ENCODE data around the gene PGK1. TPM values are rescaled to one million over a fixed set of nuclear protein-coding genes. Genes with fewer than 3 reads are reported as not detected.
"Not testable (repeated sequence)": the region's sequence is repeated elsewhere in the genome, so short reads cannot be mapped to it uniquely, and the experiment has no call there.

Gene PGK1
- total and polyA plus RNA-seq, 7 donors: 92.8 to 277 (median 101) TPM

DNA sequence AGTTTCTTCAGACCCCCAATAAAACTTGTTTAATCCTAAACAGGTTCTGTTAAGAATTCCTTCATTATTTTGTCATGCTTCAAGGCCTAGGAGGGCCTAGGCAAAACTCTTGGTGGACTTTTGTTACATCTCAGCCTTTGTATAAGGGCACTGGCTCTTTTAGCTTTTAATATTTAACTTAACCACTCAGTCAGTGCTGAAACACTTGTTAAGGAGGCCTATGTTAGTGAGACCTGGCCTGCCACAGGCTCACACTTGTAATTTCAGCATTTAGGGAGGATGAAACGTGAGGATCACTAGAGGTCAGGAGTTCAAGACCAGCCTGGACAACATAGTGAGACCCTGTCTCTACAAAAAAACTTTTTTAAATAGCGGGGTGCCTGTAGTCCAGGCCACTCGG lies 32.7 kb upstream of the PGK1 start:
- WGBS, 2 donors: 89 to 94% methylated on average over 3 of the region's 3 CpGs
- no peak for DNase-seq
- TF ChIP-seq POLR2A (IDR thresholded peaks at IDR 0.05) (no peak), POLR2AphosphoS5 (IDR thresholded peaks at IDR 0.05) (no peak), EP300 (IDR thresholded peaks at IDR 0.05) (no peak)
- TF ChIP-seq, protein P1, sequence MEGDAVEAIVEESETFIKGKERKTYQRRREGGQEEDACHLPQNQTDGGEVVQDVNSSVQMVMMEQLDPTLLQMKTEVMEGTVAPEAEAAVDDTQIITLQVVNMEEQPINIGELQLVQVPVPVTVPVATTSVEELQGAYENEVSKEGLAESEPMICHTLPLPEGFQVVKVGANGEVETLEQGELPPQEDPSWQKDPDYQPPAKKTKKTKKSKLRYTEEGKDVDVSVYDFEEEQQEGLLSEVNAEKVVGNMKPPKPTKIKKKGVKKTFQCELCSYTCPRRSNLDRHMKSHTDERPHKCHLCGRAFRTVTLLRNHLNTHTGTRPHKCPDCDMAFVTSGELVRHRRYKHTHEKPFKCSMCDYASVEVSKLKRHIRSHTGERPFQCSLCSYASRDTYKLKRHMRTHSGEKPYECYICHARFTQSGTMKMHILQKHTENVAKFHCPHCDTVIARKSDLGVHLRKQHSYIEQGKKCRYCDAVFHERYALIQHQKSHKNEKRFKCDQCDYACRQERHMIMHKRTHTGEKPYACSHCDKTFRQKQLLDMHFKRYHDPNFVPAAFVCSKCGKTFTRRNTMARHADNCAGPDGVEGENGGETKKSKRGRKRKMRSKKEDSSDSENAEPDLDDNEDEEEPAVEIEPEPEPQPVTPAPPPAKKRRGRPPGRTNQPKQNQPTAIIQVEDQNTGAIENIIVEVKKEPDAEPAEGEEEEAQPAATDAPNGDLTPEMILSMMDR (IDR thresholded peaks at IDR 0.05): no peak

DNA sequence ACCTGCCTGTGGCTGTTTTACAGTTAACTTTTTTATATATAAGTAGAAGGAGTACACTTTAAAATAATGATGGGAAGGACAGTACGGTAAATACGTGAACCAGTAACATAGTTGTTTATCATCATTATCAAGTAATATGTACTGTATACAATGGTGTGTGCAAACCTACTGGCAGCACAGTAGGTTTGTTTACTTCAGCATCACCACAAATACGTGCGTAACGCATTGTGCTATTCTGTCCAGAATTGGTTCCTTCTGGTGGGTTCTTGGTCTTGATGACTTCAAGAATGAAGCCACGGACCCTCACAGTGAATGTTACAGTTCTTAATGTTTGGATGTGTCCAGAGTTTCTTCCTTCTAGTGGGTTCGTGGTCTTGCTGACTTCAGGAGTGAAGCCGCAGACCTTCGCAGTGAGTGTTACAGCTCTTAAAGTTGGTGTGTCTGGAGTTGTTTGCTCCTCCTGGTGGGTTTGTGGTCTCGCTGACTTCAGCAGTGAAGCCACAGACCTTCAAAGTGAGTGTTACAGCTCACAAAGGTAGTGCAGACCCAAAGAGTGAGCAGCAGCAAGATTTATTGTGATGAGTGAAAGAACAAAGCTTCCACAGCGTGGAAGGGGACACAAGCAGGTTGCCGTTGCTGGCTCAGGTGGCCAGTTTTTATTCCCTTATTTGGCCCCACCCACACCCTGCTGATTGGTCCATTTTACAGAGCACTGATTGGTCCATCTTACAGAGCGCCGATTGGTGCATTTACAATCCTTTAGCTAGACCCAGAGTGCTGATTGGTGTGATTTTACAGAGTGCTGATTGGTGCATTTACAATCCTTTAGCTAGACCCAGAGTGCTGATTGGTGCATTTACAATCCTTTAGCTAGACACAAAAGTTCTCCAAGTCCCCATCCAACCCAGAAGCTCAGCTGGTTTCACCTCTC lies 30.6 kb upstream of the PGK1 start:
- 83 to 94% methylated on average over 14 of the region's 14 CpGs for WGBS, 2 donors
- H3K36me3 ChIP-seq; H3K4me3 ChIP-seq; H3K27me3 ChIP-seq; H3K27ac ChIP-seq; DNase-seq; H3K4me1 ChIP-seq; H3K9me3 ChIP-seq; intact Hi-C loops (cut with DNase I): not testable (repeated sequence)

More for the DNA sequence above, 32.7 kb upstream of the PGK1 start:
- Histone ChIP-seq H3K27ac (no peak overlapping the region), H3K4me1 (no peaks in the 10 kb centered on the region), H3K27me3 (no peaks in the 10 kb centered on the region), H3K9me3 (no peaks in the 10 kb centered on the region), H3K4me3 (no peak overlapping the region), H3K36me3 (no peaks in the 10 kb centered on the region)
- intact Hi-C loops (cut with DNase I): no loop called here

DNA sequence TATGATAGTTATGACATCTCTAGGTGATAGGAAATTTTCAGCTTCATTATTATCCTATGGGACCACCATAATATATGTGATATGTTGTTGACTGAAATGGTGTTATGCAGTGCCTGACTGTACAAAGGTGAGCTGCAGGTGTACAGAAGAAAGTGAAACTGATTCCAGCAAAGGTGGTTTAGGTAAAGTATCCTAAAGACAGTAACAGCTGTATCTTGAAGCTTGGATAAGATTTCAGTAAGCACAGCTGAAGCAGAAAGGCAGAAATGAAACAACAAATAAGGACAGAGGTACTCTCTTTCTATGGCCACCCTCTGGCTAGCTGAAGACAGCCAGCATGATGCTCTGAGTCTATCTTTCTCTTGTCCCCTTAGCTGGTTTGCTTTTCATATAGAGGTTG lies 30.0 kb upstream of the PGK1 start:
- H3K27me3 ChIP-seq: no peaks in the 10 kb centered on the region
- H3K27ac ChIP-seq: no peak overlapping the region
- DNase-seq: no peak
- intact Hi-C loops (cut with DNase I): no loop called here
- H3K4me3 ChIP-seq: no peak overlapping the region
- no peaks in the 10 kb centered on the region for H3K4me1 ChIP-seq
- no peaks in the 10 kb centered on the region for H3K36me3 ChIP-seq
- TF ChIP-seq POLR2A (IDR thresholded peaks at IDR 0.05) (no peak), EP300 (IDR thresholded peaks at IDR 0.05) (no peak), POLR2AphosphoS5 (IDR thresholded peaks at IDR 0.05) (no peak)
- TF ChIP-seq, protein P1 (IDR thresholded peaks at IDR 0.05): no peak
- no peaks in the 10 kb centered on the region for H3K9me3 ChIP-seq

DNA sequence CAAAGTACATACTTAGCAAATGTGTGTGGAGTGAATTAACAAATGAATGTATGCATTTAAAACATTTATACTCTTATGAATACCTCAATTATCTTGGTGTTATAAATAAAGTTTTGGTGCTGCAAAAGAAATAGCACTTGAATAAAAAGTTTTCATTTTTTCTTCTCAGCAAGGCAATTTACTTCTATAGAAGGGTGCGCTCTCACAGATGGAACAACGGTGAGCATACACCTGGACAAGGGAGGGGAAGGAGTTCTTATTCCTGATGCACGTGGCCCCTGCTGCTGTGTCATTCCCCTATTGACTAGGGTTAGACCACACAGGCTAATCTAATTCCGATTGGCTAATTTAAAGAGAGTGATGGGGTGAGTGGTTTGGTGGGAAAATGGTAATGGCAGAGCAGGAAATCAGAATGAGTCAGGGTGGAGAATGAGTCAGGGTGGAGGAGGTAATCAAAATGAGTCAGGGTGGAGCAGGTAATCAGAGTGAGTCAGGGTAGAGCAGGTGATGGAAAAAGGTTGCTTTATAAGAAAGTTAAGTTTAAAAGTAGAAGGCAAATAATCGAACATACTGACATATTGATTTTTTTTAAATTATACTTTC lies 28.2 kb upstream of the PGK1 start:
- no peak for DNase-seq
- TF ChIP-seq POLR2AphosphoS5 (IDR thresholded peaks at IDR 0.05): no peak
- TF ChIP-seq, protein P1 (IDR thresholded peaks at IDR 0.05): no peak
- no peak for TF ChIP-seq POLR2A (IDR thresholded peaks at IDR 0.05)
- TF ChIP-seq EP300 (IDR thresholded peaks at IDR 0.05): no peak
- intact Hi-C loops (cut with DNase I): no loop called here
- Histone ChIP-seq H3K4me1 (no peaks in the 10 kb centered on the region), H3K4me3 (no peak overlapping the region), H3K9me3 (no peaks in the 10 kb centered on the region), H3K27me3 (no peaks in the 10 kb centered on the region), H3K36me3 (no peaks in the 10 kb centered on the region), H3K27ac (no peak overlapping the region)
- WGBS, 2 donors: 89 to 95% methylated on average over 5 of the region's 5 CpGs

DNA sequence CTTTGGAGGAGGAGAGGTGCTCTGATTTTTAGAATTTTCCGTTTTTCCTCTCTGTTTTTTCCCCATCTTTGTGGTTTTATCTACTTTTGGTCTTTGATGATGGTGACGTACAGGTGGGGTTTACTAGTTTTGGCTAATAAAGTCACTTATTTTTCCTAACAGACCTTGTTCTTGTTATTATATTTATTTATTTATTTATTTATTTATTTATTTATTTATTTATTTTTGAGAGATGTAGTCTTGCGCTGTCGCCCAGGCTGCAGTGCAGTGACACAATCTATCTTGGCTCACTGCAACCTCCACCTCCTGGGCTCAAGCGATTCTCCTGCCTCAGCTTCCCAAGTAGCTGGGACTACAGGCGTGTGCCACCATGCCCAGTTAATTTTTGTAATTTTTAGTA lies 22.6 kb upstream of the PGK1 start:
- H3K9me3 ChIP-seq; H3K36me3 ChIP-seq; DNase-seq; H3K4me3 ChIP-seq; H3K4me1 ChIP-seq; H3K27me3 ChIP-seq; intact Hi-C loops (cut with DNase I); H3K27ac ChIP-seq: not testable (repeated sequence)
- WGBS, 2 donors: 96% methylated on average over 6 of the region's 6 CpGs

Data from sigmoid colon (tissue), 7 donors.